GM12864 (cell line): ENCODE data around the gene CLEC18A.
A peak's percentile ranks its signal among the peaks of the same experiment; 100 is the strongest.

Source experiments
- DNase-seq: peaks from one replicate; pipeline ENCODE4 v3.0.0-alpha.2; 2011; ENCODE audit warnings: low read depth
- H3K4me3 ChIP-seq: 2 replicates; pipeline ENCODE4 v1.5.1; 2011; ENCODE audit warnings: mild to moderate bottlenecking, low read depth, low read length, control low read depth
- CTCF ChIP-seq: IDR thresholded peaks from 2 replicates; pipeline ENCODE4 v1.5.1; 2011; ENCODE audit warnings: low read depth, mild to moderate bottlenecking, moderate library complexity, low read length, control low read depth, inconsistent platforms; ENCODE audit errors: missing control alignments

CLEC18A gene

GRCh38 chr16:69929480-69929879 is 21.7 kb upstream of the CLEC18A start:
- no peak for DNase-seq
- TF ChIP-seq CTCF: no peak
- H3K4me3 ChIP-seq: no peak overlapping the region

GRCh38 chr16:69930117-69930776 is 20.9 kb upstream of the CLEC18A start:
- H3K4me3 ChIP-seq: no peak overlapping the region
- TF ChIP-seq CTCF: peak; percentile 63
- no peak for DNase-seq

- TF ChIP-seq CTCF: no peak
- no peak overlapping the region for H3K4me3 ChIP-seq
- DNase-seq: no peak
Measured at GRCh38 chr16:69931631-69932030, 19.5 kb upstream of the CLEC18A start.

- DNase-seq: no peak
- H3K4me3 ChIP-seq: no peak overlapping the region
- TF ChIP-seq CTCF: no peak
Measured at GRCh38 chr16:69932228-69932627, 18.9 kb upstream of the CLEC18A start.

- no peak for DNase-seq
- no peak overlapping the region for H3K4me3 ChIP-seq
- TF ChIP-seq CTCF: no peak
Measured at GRCh38 chr16:69932691-69933392, 18.3 kb upstream of the CLEC18A start.

- no peak overlapping the region for H3K4me3 ChIP-seq
- no peak for TF ChIP-seq CTCF
- no peak for DNase-seq
Measured at GRCh38 chr16:69934044-69934443, 17.1 kb upstream of the CLEC18A start.

- DNase-seq: no peak
- TF ChIP-seq CTCF: no peak
- H3K4me3 ChIP-seq: no peak overlapping the region
Measured at GRCh38 chr16:69934751-69935150, 16.4 kb upstream of the CLEC18A start.
